MM.1S (cell line): ENCODE measurements around the gene GIPR.

Experiments used
- EZH2 ChIP-seq: fragments of 300-600 bp; sonication (generic); optimal IDR thresholded peaks from 2 replicates; pipeline ENCODE3; 2017; ENCODE audit warnings: low read depth, mild to moderate bottlenecking, antibody characterized with exemption, low read length, mixed read lengths
- EZH2phosphoT487 ChIP-seq: fragments of 300-600 bp; sonication (generic); IDR thresholded peaks from 2 replicates; pipeline ENCODE4 v1.6.1; 2018; ENCODE audit warnings: antibody characterized with exemption, low read length
- TF ChIP-seq, protein P1 (sequence below): fragments of 300-600 bp; sonication (generic); IDR thresholded peaks from 2 replicates; pipeline ENCODE4 v1.5.1; 2016; ENCODE audit warnings: antibody characterized with exemption, low read length, mixed read lengths

GRCh38 chr19:45670670-45671453 is 2.8 kb downstream of the GIPR start:
- TF ChIP-seq, protein P1, sequence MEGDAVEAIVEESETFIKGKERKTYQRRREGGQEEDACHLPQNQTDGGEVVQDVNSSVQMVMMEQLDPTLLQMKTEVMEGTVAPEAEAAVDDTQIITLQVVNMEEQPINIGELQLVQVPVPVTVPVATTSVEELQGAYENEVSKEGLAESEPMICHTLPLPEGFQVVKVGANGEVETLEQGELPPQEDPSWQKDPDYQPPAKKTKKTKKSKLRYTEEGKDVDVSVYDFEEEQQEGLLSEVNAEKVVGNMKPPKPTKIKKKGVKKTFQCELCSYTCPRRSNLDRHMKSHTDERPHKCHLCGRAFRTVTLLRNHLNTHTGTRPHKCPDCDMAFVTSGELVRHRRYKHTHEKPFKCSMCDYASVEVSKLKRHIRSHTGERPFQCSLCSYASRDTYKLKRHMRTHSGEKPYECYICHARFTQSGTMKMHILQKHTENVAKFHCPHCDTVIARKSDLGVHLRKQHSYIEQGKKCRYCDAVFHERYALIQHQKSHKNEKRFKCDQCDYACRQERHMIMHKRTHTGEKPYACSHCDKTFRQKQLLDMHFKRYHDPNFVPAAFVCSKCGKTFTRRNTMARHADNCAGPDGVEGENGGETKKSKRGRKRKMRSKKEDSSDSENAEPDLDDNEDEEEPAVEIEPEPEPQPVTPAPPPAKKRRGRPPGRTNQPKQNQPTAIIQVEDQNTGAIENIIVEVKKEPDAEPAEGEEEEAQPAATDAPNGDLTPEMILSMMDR, result no peak
- TF ChIP-seq EZH2 (no peak), EZH2phosphoT487 (no peak)
